K562 (cell line): ENCODE measurements around the gene DOCK1. TPM values are rescaled to one million over a fixed set of nuclear protein-coding genes. Genes with fewer than 3 reads are reported as not detected.

Source experiments
- ATAC-seq: fragments of 200-7000 bp; cut with Tn5 transposase; 3 replicates; pipeline ENCODE4 v1.9.1; 2020; ENCODE audit warnings: moderate library complexity
- BruUV-seq: library from RNA; stranded (reverse); fragments of 400-500 nt; replicated peaks from 2 replicates; lab custom pipeline; 2021; lab: Mats Ljungman, UMichigan
- CTCF ChIA-PET: fragments of 300-600 bp; formaldehyde crosslinking; extraction: SDS; loops from one replicate; lab custom pipeline; 2021; ENCODE audit warnings: low intra/inter-chr PET ratio; lab: Yijun Ruan, JAX
- POLR2A ChIA-PET: fragments of 300-600, 350-650 bp; sonication (Branson Sonifier 250); formaldehyde crosslinking; extraction: SDS; loops from one replicate; lab custom pipeline; 2021; ENCODE audit warnings: antibody characterized with exemption, inconsistent platforms; lab: Yijun Ruan, JAX
- DNase-seq, 4 experiments: peaks; one replicate each; pipeline versions ENCODE4 v3.0.0 to v3.0.0-alpha.2; 2011 to 2018; ENCODE audit warnings: low spot score in 3 of 4, mixed read lengths in 3 of 4; ENCODE audit errors: extremely low read depth in 1 of 4
- FAIRE-seq: peaks from 2 replicates; lab custom pipeline; 2011; peaks lifted over from hg19 to GRCh38; lab: Jason Lieb, UNC
- H2AFZ ChIP-seq: 2 replicates; pipeline ENCODE4 v1.6.0; 2011; ENCODE audit warnings: low read depth, low read length, control low read depth, inconsistent platforms
- H3K27ac ChIP-seq: fragments of 200-600 bp; 3 replicates; pipeline ENCODE4 v1.8.0; 2011; ENCODE audit warnings: low read depth, mild to moderate bottlenecking, control low read depth, inconsistent platforms, low read length, moderate library complexity, mixed read lengths; ENCODE audit errors: extremely low read depth
- H3K27me3 ChIP-seq, 2 experiments: fragments of 300-600 bp in 1 of 2; 2 replicates in 1 of 2; 3 replicates in 1 of 2; pipeline versions ENCODE4 v1.6.0 to v1.8.0; 2011; ENCODE audit warnings: inconsistent platforms in 2 of 2, low read length in 2 of 2, mild to moderate bottlenecking in 1 of 2, mixed read lengths in 1 of 2, moderate library complexity in 1 of 2; ENCODE audit not compliant: control insufficient read depth in 2 of 2, insufficient read depth in 2 of 2
- H3K36me3 ChIP-seq: fragments of 300-600 bp; 3 replicates; pipeline ENCODE4 v1.8.0; 2011; ENCODE audit warnings: mild to moderate bottlenecking, low read length, inconsistent platforms; ENCODE audit not compliant: control insufficient read depth, insufficient read depth
- H3K4me1 ChIP-seq, 2 experiments: fragments of 200-600 bp in 1 of 2; replicated peaks in 1 of 2; 2 replicates in 1 of 2; 3 replicates in 1 of 2; pipeline versions ENCODE4 v1.5.1 to v1.8.0; 2011; ENCODE audit warnings: inconsistent platforms in 2 of 2, low read length in 2 of 2, mild to moderate bottlenecking in 1 of 2, mixed read lengths in 1 of 2, moderate library complexity in 1 of 2; ENCODE audit not compliant: control insufficient read depth in 2 of 2, insufficient read depth in 2 of 2
- H3K4me2 ChIP-seq: 2 replicates; pipeline ENCODE4 v1.6.1; 2011; ENCODE audit warnings: low read length, control low read depth, inconsistent platforms, mixed read lengths; ENCODE audit not compliant: insufficient read depth
- H3K4me3 ChIP-seq: fragments of 200-600 bp; sonication (generic), shearing (Covaris generic); 2 replicates; pipeline ENCODE4 v1.5.1; 2016; ENCODE audit warnings: control low read depth, inconsistent platforms
- H3K79me2 ChIP-seq: fragments of 200-600 bp; 3 replicates; pipeline ENCODE4 v1.8.0; 2011; ENCODE audit warnings: low read length, inconsistent platforms; ENCODE audit not compliant: control insufficient read depth, insufficient read depth
- H3K9ac ChIP-seq, 2 experiments: 2 replicates each; pipeline versions ENCODE4 v1.6.0 to v1.6.1; 2011; ENCODE audit warnings: low read depth in 2 of 2, low read length in 2 of 2, control low read depth in 1 of 2, inconsistent platforms in 1 of 2, mild to moderate bottlenecking in 1 of 2, mixed read lengths in 1 of 2; ENCODE audit not compliant: insufficient read depth in 1 of 2
- H3K9me1 ChIP-seq: one replicate; pipeline ENCODE4 v1.6.0; 2011; ENCODE audit warnings: inconsistent platforms, mild to moderate bottlenecking, low read length, moderate library complexity; ENCODE audit not compliant: control insufficient read depth, insufficient read depth
- H3K9me3 ChIP-seq: replicated peaks from 2 replicates; pipeline ENCODE4 v1.5.1; 2011; ENCODE audit warnings: low read depth, low read length, inconsistent platforms; ENCODE audit not compliant: control insufficient read depth, insufficient read depth
- H4K20me1 ChIP-seq: replicated peaks from 2 replicates; pipeline ENCODE4 v1.6.1; 2011; ENCODE audit warnings: low read length, inconsistent platforms, mixed read lengths; ENCODE audit not compliant: control insufficient read depth, insufficient read depth
- ATF7 ChIP-seq: fragments of 450-650 bp; IDR thresholded peaks from 2 replicates; pipeline ENCODE4 v1.7.1; 2014; ENCODE audit warnings: mild to moderate bottlenecking, moderate library complexity
- HMG20A ChIP-seq: fragments of 450-650 bp; formaldehyde crosslinking; conservative IDR thresholded peaks from 2 replicates; pipeline ENCODE4 v1.4.0; 2020; ENCODE audit warnings: mild to moderate bottlenecking, mixed read lengths
- MCM2 ChIP-seq: fragments of 450-650 bp; IDR thresholded peaks from 2 replicates; pipeline ENCODE4 v1.6.1; 2017; ENCODE audit warnings: low read depth, mild to moderate bottlenecking
- RUNX1 ChIP-seq: sonication (generic); IDR thresholded peaks from 2 replicates; pipeline ENCODE4 v1.6.1; 2016; ENCODE audit warnings: antibody characterized with exemption, low read depth
- SETDB1 ChIP-seq: IDR thresholded peaks from one replicate; pipeline ENCODE4 v1.6.1; 2012; ENCODE audit warnings: low read length, control low read depth, inconsistent platforms
- WGBS: fragments of 100-300 bp; shearing (Covaris generic); methylation state at CpG from one replicate; pipeline ENCODE4 v1.1.6; 2016; ENCODE audit warnings: low coverage, mixed read lengths; ENCODE audit not compliant: insufficient coverage; ENCODE audit errors: missing lambda C conversion rate; 5-methylcytosine and 5-hydroxymethylcytosine counted together
- in situ Hi-C: fragments of 300-500 bp; cut with MboI; formaldehyde crosslinking; loops from 4 replicates; pipeline ENCODE4 v1.15.0; 2018; ENCODE audit warnings: inconsistent platforms, mixed read lengths
- intact Hi-C: fragments of 100-400 bp; cut with micrococcal nuclease; formaldehyde crosslinking; loops from 2 replicates; pipeline ENCODE4 v1.14.2; 2022
- polyA plus RNA-seq, 8 experiments: library from polyadenylated mRNA; depleted of rRNA in 4 of 8; stranded (reverse) in 5 of 8; unstranded in 3 of 8; fragments of >200 nt; fragmentation: Nextera tagmentation in 2 of 8; fragmentation: Illumina TruSeq in 1 of 8; extraction: Ambion mirVana in 2 of 8; extraction: Trizol in 1 of 8; gene quantifications; 2 replicates each; pipeline versions ENCODE4 v1.2.1 to v1.2.3, GENCODE V29; 2011 to 2014; ENCODE audit warnings: inconsistent platforms in 1 of 8, missing spikeins in 1 of 8
- total RNA-seq, 7 experiments: library from RNA; depleted of rRNA in 6 of 7; stranded (reverse); fragments of >200 nt in 6 of 7; fragmentation: Illumina TruSeq in 2 of 7; extraction: Trizol in 2 of 7; gene quantifications; 2 replicates each; pipeline versions ENCODE4 v1.2.1 to v1.2.3, GENCODE V29; 2011 to 2021; ENCODE audit warnings: low replicate concordance in 1 of 7
- TF ChIP-seq, protein P1 (sequence below): fragments of 450-650 bp; conservative IDR thresholded peaks from 2 replicates; pipeline ENCODE4 v1.6.1; 2016; ENCODE audit warnings: missing genetic modification characterization, low read depth, mild to moderate bottlenecking, control low read depth, missing compliant biosample characterization
- TF ChIP-seq, protein P2 (sequence below): sonication (generic); formaldehyde crosslinking; IDR thresholded peaks from 2 replicates; pipeline ENCODE4 v1.8.1; 2022; ENCODE audit warnings: missing genetic modification reagents

Gene DOCK1
- total and polyA plus RNA-seq, 9 of the 15 experiments (the other 6 are each of a cell fraction or from before 2014, with no cell fraction given), result 0.31 TPM; not detected in 8

DNA sequence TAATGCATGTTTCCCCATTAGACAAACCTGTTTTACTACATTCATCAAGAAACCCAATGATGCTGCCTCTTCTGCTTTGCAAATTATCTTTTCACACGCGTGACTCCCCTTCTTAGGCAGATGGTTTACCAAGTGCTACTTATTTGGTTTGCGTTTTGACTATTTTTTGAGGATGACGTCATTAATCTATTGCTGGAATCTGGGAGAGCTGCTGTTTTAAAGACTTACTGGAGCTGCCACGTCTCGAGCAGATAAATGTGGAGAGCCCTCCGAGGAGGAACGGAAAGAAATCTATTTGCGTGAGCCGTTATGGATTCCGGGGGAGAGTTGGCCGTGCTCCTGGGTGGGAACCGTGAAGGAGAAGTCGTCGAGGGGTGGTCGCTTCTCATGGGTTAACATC is 271.4 kb downstream of the DOCK1 start:
- POLR2A ChIA-PET, result no interaction called here
- Histone ChIP-seq H3K36me3 (no peaks in the 10 kb centered on the region), H3K9ac (no peak overlapping the region), H3K9me3 (no peaks in the 10 kb centered on the region), H3K9me1 (no peaks in the 10 kb centered on the region), H3K27me3 (no peaks in the 10 kb centered on the region), H3K27ac (no peak overlapping the region), H4K20me1 (no peaks in the 10 kb centered on the region), H2AFZ (no peak overlapping the region), H3K4me1 (no peaks in the 10 kb centered on the region), H3K79me2 (no peaks in the 10 kb centered on the region), H3K4me2 (no peak overlapping the region), H3K4me3 (no peak overlapping the region)
- ATAC-seq, result no peak
- intact Hi-C loops, result no loop called here
- no TSS peak for BruUV-seq
- no peak for DNase-seq
- in situ Hi-C loops, result no loop called here
- CTCF ChIA-PET, result no interaction called here
- no peak for FAIRE-seq
- 0% methylated on average over 12 of the region's 16 CpGs for WGBS
- TF ChIP-seq RUNX1, result no peak
- TF ChIP-seq SETDB1, result no peak
- TF ChIP-seq HMG20A (CRISPR knock-in tag), result no peak
- TF ChIP-seq, protein P1, sequence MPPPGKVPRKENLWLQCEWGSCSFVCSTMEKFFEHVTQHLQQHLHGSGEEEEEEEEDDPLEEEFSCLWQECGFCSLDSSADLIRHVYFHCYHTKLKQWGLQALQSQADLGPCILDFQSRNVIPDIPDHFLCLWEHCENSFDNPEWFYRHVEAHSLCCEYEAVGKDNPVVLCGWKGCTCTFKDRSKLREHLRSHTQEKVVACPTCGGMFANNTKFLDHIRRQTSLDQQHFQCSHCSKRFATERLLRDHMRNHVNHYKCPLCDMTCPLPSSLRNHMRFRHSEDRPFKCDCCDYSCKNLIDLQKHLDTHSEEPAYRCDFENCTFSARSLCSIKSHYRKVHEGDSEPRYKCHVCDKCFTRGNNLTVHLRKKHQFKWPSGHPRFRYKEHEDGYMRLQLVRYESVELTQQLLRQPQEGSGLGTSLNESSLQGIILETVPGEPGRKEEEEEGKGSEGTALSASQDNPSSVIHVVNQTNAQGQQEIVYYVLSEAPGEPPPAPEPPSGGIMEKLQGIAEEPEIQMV (tag), result no peak
- TF ChIP-seq ATF7, result peak; percentile 27; the same call in 1 of the 2 replicates
- no peak for TF ChIP-seq MCM2
- TF ChIP-seq, protein P2, sequence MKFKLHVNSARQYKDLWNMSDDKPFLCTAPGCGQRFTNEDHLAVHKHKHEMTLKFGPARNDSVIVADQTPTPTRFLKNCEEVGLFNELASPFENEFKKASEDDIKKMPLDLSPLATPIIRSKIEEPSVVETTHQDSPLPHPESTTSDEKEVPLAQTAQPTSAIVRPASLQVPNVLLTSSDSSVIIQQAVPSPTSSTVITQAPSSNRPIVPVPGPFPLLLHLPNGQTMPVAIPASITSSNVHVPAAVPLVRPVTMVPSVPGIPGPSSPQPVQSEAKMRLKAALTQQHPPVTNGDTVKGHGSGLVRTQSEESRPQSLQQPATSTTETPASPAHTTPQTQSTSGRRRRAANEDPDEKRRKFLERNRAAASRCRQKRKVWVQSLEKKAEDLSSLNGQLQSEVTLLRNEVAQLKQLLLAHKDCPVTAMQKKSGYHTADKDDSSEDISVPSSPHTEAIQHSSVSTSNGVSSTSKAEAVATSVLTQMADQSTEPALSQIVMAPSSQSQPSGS (CRISPR knock-in tag), result no peak
